Trophoblast cell (in vitro differentiated cells and primary cell): ENCODE data around the gene MAML1. TPM values are rescaled to one million over a fixed set of nuclear protein-coding genes. Genes with fewer than 3 reads are reported as not detected.
"Not testable (repeated sequence)": the region's sequence is repeated elsewhere in the genome, so short reads cannot be mapped to it uniquely, and the experiment has no call there.

Experiments used
- DNase-seq, 2 donors: peaks; one replicate each; pipeline ENCODE4 v3.0.0-alpha.2; 2016
- H2AFZ ChIP-seq: 2 replicates; pipeline ENCODE4 v1.6.1; 2013; ENCODE audit warnings: low read length, moderate library complexity, mild to moderate bottlenecking; ENCODE audit not compliant: insufficient read depth, poor library complexity
- H2AK5ac ChIP-seq: 2 replicates; pipeline ENCODE4 v1.6.1; 2013; ENCODE audit warnings: mild to moderate bottlenecking, low read length
- H2BK120ac ChIP-seq: 2 replicates; pipeline ENCODE4 v1.6.1; 2013; ENCODE audit warnings: low read length, mild to moderate bottlenecking, moderate library complexity; ENCODE audit not compliant: insufficient read depth, poor library complexity
- H2BK12ac ChIP-seq: 2 replicates; pipeline ENCODE4 v1.6.1; 2013; ENCODE audit warnings: mild to moderate bottlenecking, low read length, moderate library complexity
- H2BK5ac ChIP-seq: 2 replicates; pipeline ENCODE4 v1.6.1; 2013; ENCODE audit warnings: low read length, low read depth, moderate library complexity, mild to moderate bottlenecking; ENCODE audit not compliant: poor library complexity
- H3K14ac ChIP-seq: 2 replicates; pipeline ENCODE4 v1.6.1; 2013; ENCODE audit warnings: mild to moderate bottlenecking, low read length
- H3K18ac ChIP-seq: 2 replicates; pipeline ENCODE4 v1.6.1; 2013; ENCODE audit warnings: mild to moderate bottlenecking, low read length
- H3K23ac ChIP-seq: 2 replicates; pipeline ENCODE4 v1.6.1; 2013; ENCODE audit warnings: low read length
- H3K27ac ChIP-seq: 2 replicates; pipeline ENCODE4 v1.5.1; 2013; ENCODE audit warnings: low read depth, mild to moderate bottlenecking, inconsistent platforms, low read length, moderate library complexity
- H3K27me3 ChIP-seq: 2 replicates; pipeline ENCODE4 v1.6.1; 2013; ENCODE audit warnings: inconsistent platforms, mild to moderate bottlenecking, low read length, moderate library complexity; ENCODE audit not compliant: insufficient read depth
- H3K36me3 ChIP-seq, 2 experiments: 1 replicate in 1 of 2; 2 replicates in 1 of 2; pipeline ENCODE4 v1.6.1; 2013; ENCODE audit warnings: low read length in 2 of 2, mild to moderate bottlenecking in 2 of 2, moderate library complexity in 1 of 2; ENCODE audit not compliant: insufficient read depth in 2 of 2, control insufficient read depth in 1 of 2
- H3K4ac ChIP-seq: 2 replicates; pipeline ENCODE4 v1.6.1; 2013; ENCODE audit warnings: low read depth, mild to moderate bottlenecking, low read length, moderate library complexity
- H3K4me1 ChIP-seq, 2 experiments: 1 replicate in 1 of 2; 2 replicates in 1 of 2; pipeline ENCODE4 v1.6.1; 2013; ENCODE audit warnings: low read length in 2 of 2, mild to moderate bottlenecking in 2 of 2, moderate library complexity in 1 of 2; ENCODE audit not compliant: insufficient read depth in 2 of 2, control insufficient read depth in 1 of 2
- H3K4me2 ChIP-seq: 2 replicates; pipeline ENCODE4 v1.6.1; 2013; ENCODE audit warnings: inconsistent platforms, mild to moderate bottlenecking, low read length, moderate library complexity
- H3K4me3 ChIP-seq: 2 replicates; pipeline ENCODE4 v1.5.1; 2013; ENCODE audit warnings: mild to moderate bottlenecking, low read depth, low read length, inconsistent platforms
- H3K79me1 ChIP-seq: one replicate; pipeline ENCODE4 v1.6.1; 2013; ENCODE audit warnings: low read length
- H3K79me2 ChIP-seq: 2 replicates; pipeline ENCODE4 v1.6.1; 2013; ENCODE audit warnings: low read length, mild to moderate bottlenecking; ENCODE audit not compliant: control insufficient read depth, insufficient read depth, poor library complexity
- H3K9ac ChIP-seq: 2 replicates; pipeline ENCODE4 v1.6.1; 2013; ENCODE audit warnings: mild to moderate bottlenecking, low read length
- H3K9me3 ChIP-seq: 2 replicates; pipeline ENCODE4 v1.6.1; 2013; ENCODE audit warnings: low read depth, mild to moderate bottlenecking, control low read depth, inconsistent platforms, low read length; ENCODE audit not compliant: insufficient read depth
- H4K12ac ChIP-seq: 2 replicates; pipeline ENCODE4 v1.6.1; 2013; ENCODE audit warnings: low read depth, mild to moderate bottlenecking, low read length, moderate library complexity
- H4K8ac ChIP-seq: 2 replicates; pipeline ENCODE4 v1.6.1; 2013; ENCODE audit warnings: low read depth, mild to moderate bottlenecking, low read length, moderate library complexity
- H4K91ac ChIP-seq: one replicate; pipeline ENCODE4 v1.6.1; 2013; ENCODE audit warnings: low read depth, mild to moderate bottlenecking, low read length, moderate library complexity
- WGBS: extraction: QIAGEN DNeasy Blood & Tissue Kit; methylation state at CpG from one replicate; pipeline ENCODE4 v1.1.7; 2013; ENCODE audit warnings: missing lambda C conversion rate; ENCODE audit not compliant: insufficient read length, insufficient coverage; ENCODE audit errors: extremely low coverage; 5-methylcytosine and 5-hydroxymethylcytosine counted together
- polyA plus RNA-seq: library from polyadenylated mRNA; stranded (reverse); fragments of 200-250 nt; gene quantifications from 2 replicates; pipeline ENCODE4 v1.2.3, GENCODE V29; 2013

MAML1 gene, protein sequence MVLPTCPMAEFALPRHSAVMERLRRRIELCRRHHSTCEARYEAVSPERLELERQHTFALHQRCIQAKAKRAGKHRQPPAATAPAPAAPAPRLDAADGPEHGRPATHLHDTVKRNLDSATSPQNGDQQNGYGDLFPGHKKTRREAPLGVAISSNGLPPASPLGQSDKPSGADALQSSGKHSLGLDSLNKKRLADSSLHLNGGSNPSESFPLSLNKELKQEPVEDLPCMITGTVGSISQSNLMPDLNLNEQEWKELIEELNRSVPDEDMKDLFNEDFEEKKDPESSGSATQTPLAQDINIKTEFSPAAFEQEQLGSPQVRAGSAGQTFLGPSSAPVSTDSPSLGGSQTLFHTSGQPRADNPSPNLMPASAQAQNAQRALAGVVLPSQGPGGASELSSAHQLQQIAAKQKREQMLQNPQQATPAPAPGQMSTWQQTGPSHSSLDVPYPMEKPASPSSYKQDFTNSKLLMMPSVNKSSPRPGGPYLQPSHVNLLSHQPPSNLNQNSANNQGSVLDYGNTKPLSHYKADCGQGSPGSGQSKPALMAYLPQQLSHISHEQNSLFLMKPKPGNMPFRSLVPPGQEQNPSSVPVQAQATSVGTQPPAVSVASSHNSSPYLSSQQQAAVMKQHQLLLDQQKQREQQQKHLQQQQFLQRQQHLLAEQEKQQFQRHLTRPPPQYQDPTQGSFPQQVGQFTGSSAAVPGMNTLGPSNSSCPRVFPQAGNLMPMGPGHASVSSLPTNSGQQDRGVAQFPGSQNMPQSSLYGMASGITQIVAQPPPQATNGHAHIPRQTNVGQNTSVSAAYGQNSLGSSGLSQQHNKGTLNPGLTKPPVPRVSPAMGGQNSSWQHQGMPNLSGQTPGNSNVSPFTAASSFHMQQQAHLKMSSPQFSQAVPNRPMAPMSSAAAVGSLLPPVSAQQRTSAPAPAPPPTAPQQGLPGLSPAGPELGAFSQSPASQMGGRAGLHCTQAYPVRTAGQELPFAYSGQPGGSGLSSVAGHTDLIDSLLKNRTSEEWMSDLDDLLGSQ
- 26.2 and 29.3 TPM in 2 replicates for polyA plus RNA-seq

DNA sequence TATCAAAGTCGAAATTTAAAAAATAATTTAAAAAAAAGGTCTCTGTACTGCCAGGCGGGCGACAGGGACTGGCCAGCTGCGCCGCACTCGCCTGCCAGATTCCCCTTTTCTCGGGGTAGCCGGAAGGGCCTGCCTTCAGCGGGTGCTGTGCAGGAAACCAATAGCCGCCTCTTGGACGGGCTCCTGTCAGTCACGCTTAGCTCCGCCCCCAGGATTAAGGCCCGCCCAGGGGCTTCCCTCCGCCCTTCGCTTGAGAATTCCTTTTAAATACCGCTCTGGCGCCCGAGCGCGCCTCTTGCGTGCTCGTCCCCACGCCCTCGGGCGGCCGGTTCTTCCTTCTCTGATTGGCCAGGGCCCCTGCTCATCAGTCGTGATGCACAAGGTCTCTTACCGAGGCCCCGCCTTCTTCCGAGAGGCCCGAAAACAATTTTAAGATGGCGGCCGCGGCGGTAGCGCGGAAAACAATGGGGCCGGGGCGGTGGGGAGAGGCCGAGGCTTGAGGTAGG lies at the start of gene MAML1:
Gene MAML1 (plus strand): TSS at position 411 of the 506 bp plus-strand sequence. CDS start 291 bp downstream, outside the sequence.
- peak within 1 kb of the TSS; percentile 80 for H2BK120ac ChIP-seq
- H4K91ac ChIP-seq = peak within 1 kb of the TSS; percentile 71
- H3K4ac ChIP-seq = peak within 1 kb of the TSS; percentile 57
- H3K18ac ChIP-seq = peak within 1 kb of the TSS; percentile 97
- peak within 1 kb of the TSS; percentile 95 for H3K9ac ChIP-seq
- H3K4me3 ChIP-seq = peak within 1 kb of the TSS; percentile 99
- H3K23ac ChIP-seq = no peak within 1 kb of the TSS
- peak within 1 kb of the TSS; percentile 54 for H2BK12ac ChIP-seq
- peak within 1 kb of the TSS; percentile 99 for H2AK5ac ChIP-seq
- DNase-seq = peak; percentile 100
- H4K12ac ChIP-seq = peak within 1 kb of the TSS; percentile 98
- no peaks in the 10 kb centered on the region for H3K9me3 ChIP-seq
- H2AFZ ChIP-seq = peak within 1 kb of the TSS; percentile 86
- no peaks in the 10 kb centered on the region for H3K4me1 ChIP-seq
- no CpG with 5 or more reads among the region's 41 CpGs for WGBS
- peak within 1 kb of the TSS; percentile 62 for H3K4me2 ChIP-seq
- peak within 1 kb of the TSS; percentile 90 for H4K8ac ChIP-seq
- H3K27ac ChIP-seq = peak within 1 kb of the TSS; percentile 86
- H3K79me2 ChIP-seq = peaks cover 21% of the 10 kb centered on the region
- H3K27me3 ChIP-seq = no peaks in the 10 kb centered on the region
- peaks cover 8% of the 10 kb centered on the region for H3K79me1 ChIP-seq
- peaks cover 8 to 15% of the 10 kb centered on the region in 2 experiments for H3K36me3 ChIP-seq
- H3K14ac ChIP-seq = peak within 1 kb of the TSS; percentile 99
- peak within 1 kb of the TSS; percentile 78 for H2BK5ac ChIP-seq

DNA sequence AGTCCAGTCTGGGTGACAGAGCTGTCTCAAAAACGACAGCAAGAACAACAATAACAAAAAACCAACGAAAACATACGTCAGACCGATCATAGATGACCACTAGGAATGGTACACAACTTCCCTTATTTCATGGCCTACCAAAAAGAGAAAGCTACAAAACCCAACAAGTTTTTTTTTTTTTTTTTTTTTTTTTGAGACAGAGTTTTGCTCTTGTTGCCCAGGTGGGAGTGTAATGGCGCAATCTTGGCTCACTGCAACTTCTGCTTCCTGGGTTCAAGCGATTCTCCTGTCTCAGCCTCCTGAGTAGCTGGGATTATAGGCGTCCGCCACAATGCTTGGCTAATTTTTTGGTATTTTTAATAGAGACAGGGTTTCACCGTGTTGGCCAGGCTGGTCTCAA lies 43.4 kb upstream of the MAML1 start:
- H3K9ac ChIP-seq, H3K4me1 ChIP-seq, H3K79me1 ChIP-seq, H3K14ac ChIP-seq, H2BK120ac ChIP-seq, H3K4ac ChIP-seq, H3K79me2 ChIP-seq, H2BK5ac ChIP-seq, H2BK12ac ChIP-seq, H3K36me3 ChIP-seq, H2AFZ ChIP-seq, H3K27me3 ChIP-seq, H3K23ac ChIP-seq, H4K91ac ChIP-seq, H3K4me2 ChIP-seq, DNase-seq, H3K18ac ChIP-seq, H3K27ac ChIP-seq, H4K12ac ChIP-seq, H3K9me3 ChIP-seq, H4K8ac ChIP-seq, H2AK5ac ChIP-seq, H3K4me3 ChIP-seq: not testable (repeated sequence)
- no CpG with 5 or more reads among the region's 9 CpGs for WGBS

DNA sequence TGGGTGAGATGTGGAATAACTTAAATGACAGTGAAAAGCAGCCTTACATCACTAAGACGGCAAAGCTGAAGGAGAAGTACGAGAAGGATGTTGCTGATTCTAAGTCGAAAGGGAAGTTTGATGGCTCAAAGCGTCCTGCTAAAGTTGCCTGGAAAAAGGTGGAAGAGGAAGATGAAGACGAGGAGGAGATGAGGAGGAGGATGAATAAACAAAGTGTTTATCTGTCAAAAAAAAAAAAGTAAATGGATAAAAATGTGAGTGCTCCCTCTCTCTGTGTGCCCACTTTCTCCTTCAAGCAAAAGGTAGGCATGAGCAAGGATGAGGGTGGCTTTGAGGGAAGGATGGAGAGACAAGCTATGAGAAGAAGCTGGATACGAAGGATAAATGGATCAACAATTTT lies 38.1 kb upstream of the MAML1 start:
- 100% methylated on average over 1 of the region's 6 CpGs for WGBS
- H2AFZ ChIP-seq = no peak overlapping the region
- no peak overlapping the region for H2BK12ac ChIP-seq
- no peak overlapping the region for H3K4me3 ChIP-seq
- no peaks in the 10 kb centered on the region for H3K9me3 ChIP-seq
- no peak overlapping the region for H3K4me2 ChIP-seq
- no peaks in the 10 kb centered on the region for H3K36me3 ChIP-seq
- H3K27me3 ChIP-seq = no peaks in the 10 kb centered on the region
- H2BK120ac ChIP-seq = no peak overlapping the region
- no peak overlapping the region for H3K4ac ChIP-seq
- H2AK5ac ChIP-seq = no peak overlapping the region
- H3K14ac ChIP-seq = no peak overlapping the region
- DNase-seq = no peak
- peaks cover 15% of the 10 kb centered on the region for H3K79me1 ChIP-seq
- H4K8ac ChIP-seq = no peak overlapping the region
- H3K27ac ChIP-seq = no peak overlapping the region
- no peak overlapping the region for H2BK5ac ChIP-seq
- H3K79me2 ChIP-seq = peaks cover 13% of the 10 kb centered on the region
- no peak overlapping the region for H4K12ac ChIP-seq
- H3K18ac ChIP-seq = no peak overlapping the region
- H4K91ac ChIP-seq = no peak overlapping the region
- H3K4me1 ChIP-seq = no peaks in the 10 kb centered on the region
- no peak overlapping the region for H3K23ac ChIP-seq
- H3K9ac ChIP-seq = no peak overlapping the region

DNA sequence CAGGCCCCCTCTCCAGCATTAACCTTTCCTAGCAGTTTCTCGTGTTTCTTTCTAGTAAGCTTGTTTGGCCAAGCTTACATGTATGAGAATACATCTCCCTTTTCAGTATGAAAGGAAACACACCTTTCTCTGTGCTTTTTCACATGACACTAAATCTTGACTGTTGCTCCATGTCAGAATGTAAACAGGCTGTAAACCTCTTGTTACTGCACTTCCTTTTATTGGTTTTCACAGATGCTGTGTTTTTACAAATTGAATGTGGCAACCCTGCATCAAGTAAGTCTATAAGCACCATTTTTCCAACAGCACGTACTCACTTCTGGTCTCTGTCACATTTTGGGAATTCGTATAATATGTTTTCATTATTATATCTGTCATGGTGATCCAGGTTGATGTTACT lies 36.0 kb upstream of the MAML1 start:
- Histone ChIP-seq H3K9ac (no peak overlapping the region), H2AFZ (no peak overlapping the region), H3K27me3 (no peaks in the 10 kb centered on the region), H3K27ac (no peak overlapping the region), H2BK12ac (no peak overlapping the region), H2AK5ac (no peak overlapping the region), H2BK5ac (no peak overlapping the region), H3K9me3 (no peaks in the 10 kb centered on the region), H3K36me3 (peaks cover 3 to 4% of the 10 kb centered on the region in 2 experiments), H3K4me2 (no peak overlapping the region), H3K18ac (no peak overlapping the region), H3K4me3 (no peak overlapping the region), H3K4me1 (peaks cover 0 to 3% of the 10 kb centered on the region in 2 experiments), H4K91ac (no peak overlapping the region), H3K79me2 (peaks cover 21% of the 10 kb centered on the region), H4K8ac (no peak overlapping the region), H3K4ac (no peak overlapping the region), H3K23ac (no peak overlapping the region), H3K14ac (no peak overlapping the region), H3K79me1 (peaks cover 15% of the 10 kb centered on the region), H2BK120ac (no peak overlapping the region), H4K12ac (no peak overlapping the region)
- no CpG with 5 or more reads among the region's 3 CpGs for WGBS
- no peak for DNase-seq
